HepG2 (cell line): ENCODE measurements around the gene REPIN1. TPM values are rescaled to one million over a fixed set of nuclear protein-coding genes. Genes with fewer than 3 reads are reported as not detected.

Experiments used
- ARNT2 ChIP-seq: sonication (generic); formaldehyde crosslinking; IDR thresholded peaks from 2 replicates; pipeline ENCODE4 v1.8.0; 2022; ENCODE audit warnings: mild to moderate bottlenecking, low read depth, missing genetic modification reagents, moderate library complexity
- ATF7 ChIP-seq, 2 experiments: fragments of 450-650 bp in 1 of 2; sonication (generic) in 1 of 2; formaldehyde crosslinking in 1 of 2; IDR thresholded peaks; 2 replicates each; pipeline versions ENCODE4 v1.4.0 to v1.6.1; 2016 to 2020; ENCODE audit warnings: antibody characterized with exemption in 1 of 2, mild to moderate bottlenecking in 1 of 2, missing genetic modification reagents in 1 of 2
- CREB1 ChIP-seq, 2 experiments: fragments of 450-650 bp in 1 of 2; IDR thresholded peaks; 2 replicates each; pipeline ENCODE4 v1.6.1; 2016 to 2017; ENCODE audit warnings: control low read depth in 1 of 2, mild to moderate bottlenecking in 1 of 2, missing compliant biosample characterization in 1 of 2, missing genetic modification characterization in 1 of 2
- HMG20A ChIP-seq: IDR thresholded peaks from 2 replicates; pipeline ENCODE4 v1.6.1; 2016; ENCODE audit warnings: borderline replicate concordance
- KDM5A ChIP-seq: fragments of 200-600 bp; sonication (generic); IDR thresholded peaks from 2 replicates; pipeline ENCODE4 v1.7.0; 2018; ENCODE audit warnings: antibody characterized with exemption, mild to moderate bottlenecking, low read length, borderline replicate concordance
- MEIS1 ChIP-seq: sonication (generic); formaldehyde crosslinking; IDR thresholded peaks from 2 replicates; pipeline ENCODE4 v1.9.0; 2021; ENCODE audit warnings: mild to moderate bottlenecking, missing genetic modification reagents, moderate library complexity, borderline replicate concordance
- SKI ChIP-seq: fragments of 450-650 bp; IDR thresholded peaks from one replicate; pipeline ENCODE4 v1.6.1; 2018; ENCODE audit warnings: mild to moderate bottlenecking; ENCODE audit not compliant: partially characterized antibody
- TSC22D2 ChIP-seq: sonication (generic); formaldehyde crosslinking; IDR thresholded peaks from 2 replicates; pipeline ENCODE4 v1.5.1; 2020; ENCODE audit warnings: missing genetic modification reagents, mild to moderate bottlenecking, borderline replicate concordance
- ZFP36 ChIP-seq: fragments of 150-350 bp; IDR thresholded peaks from 2 replicates; pipeline ENCODE4 v1.6.1; 2018; ENCODE audit warnings: borderline replicate concordance, low read length, low read depth; ENCODE audit not compliant: partially characterized antibody
- ZNF331 ChIP-seq: sonication (generic); formaldehyde crosslinking; IDR thresholded peaks from 2 replicates; pipeline ENCODE4 v1.4.0; 2020; ENCODE audit warnings: missing genetic modification reagents
- polyA plus RNA-seq, 8 experiments: library from polyadenylated mRNA; depleted of rRNA in 3 of 8; stranded (reverse) in 7 of 8; unstranded in 1 of 8; fragments of >200 nt; fragmentation: Illumina TruSeq in 4 of 8; extraction: Trizol in 4 of 8; gene quantifications; 2 replicates each; pipeline versions ENCODE4 v1.2.1 to v1.2.3, GENCODE V29; 2011 to 2016; ENCODE audit warnings: low read depth in 4 of 8, missing spikeins in 1 of 8, mixed read lengths in 1 of 8; ENCODE audit not compliant: insufficient read depth in 1 of 8
- total RNA-seq, 5 experiments: library from RNA; depleted of rRNA; stranded (reverse); fragments of >200 nt; fragmentation: Illumina TruSeq; extraction: Trizol; gene quantifications; 2 replicates each; pipeline ENCODE4 v1.2.3, GENCODE V29; 2016; ENCODE audit warnings: low read depth in 1 of 5
- TF ChIP-seq, protein P1 (sequence below): sonication (generic); formaldehyde crosslinking; IDR thresholded peaks from 2 replicates; pipeline ENCODE4 v1.5.0; 2020; ENCODE audit warnings: missing genetic modification reagents, mild to moderate bottlenecking, borderline replicate concordance
- TF ChIP-seq, protein P2 (sequence below): sonication (generic); formaldehyde crosslinking; IDR thresholded peaks from 2 replicates; pipeline ENCODE4 v1.8.1; 2022; ENCODE audit warnings: low read depth, mild to moderate bottlenecking, missing genetic modification reagents
- TF ChIP-seq, protein P3 (sequence below): sonication (generic); formaldehyde crosslinking; IDR thresholded peaks from 2 replicates; pipeline ENCODE4 v1.4.0; 2020; ENCODE audit warnings: missing genetic modification reagents
- TF ChIP-seq, protein P4 (sequence below): sonication (generic); formaldehyde crosslinking; IDR thresholded peaks from 2 replicates; pipeline ENCODE4 v1.4.0; 2020; ENCODE audit warnings: missing genetic modification reagents
- TF ChIP-seq, protein P5 (sequence below): sonication (generic); formaldehyde crosslinking; IDR thresholded peaks from 2 replicates; pipeline ENCODE4 v1.4.0; 2020; ENCODE audit warnings: missing genetic modification reagents

REPIN1 gene
- total and polyA plus RNA-seq, 2 of the 13 experiments (the other 11 are each of a cell fraction or from before 2014, with no cell fraction given) = 69.9 to 108 TPM

DNA sequence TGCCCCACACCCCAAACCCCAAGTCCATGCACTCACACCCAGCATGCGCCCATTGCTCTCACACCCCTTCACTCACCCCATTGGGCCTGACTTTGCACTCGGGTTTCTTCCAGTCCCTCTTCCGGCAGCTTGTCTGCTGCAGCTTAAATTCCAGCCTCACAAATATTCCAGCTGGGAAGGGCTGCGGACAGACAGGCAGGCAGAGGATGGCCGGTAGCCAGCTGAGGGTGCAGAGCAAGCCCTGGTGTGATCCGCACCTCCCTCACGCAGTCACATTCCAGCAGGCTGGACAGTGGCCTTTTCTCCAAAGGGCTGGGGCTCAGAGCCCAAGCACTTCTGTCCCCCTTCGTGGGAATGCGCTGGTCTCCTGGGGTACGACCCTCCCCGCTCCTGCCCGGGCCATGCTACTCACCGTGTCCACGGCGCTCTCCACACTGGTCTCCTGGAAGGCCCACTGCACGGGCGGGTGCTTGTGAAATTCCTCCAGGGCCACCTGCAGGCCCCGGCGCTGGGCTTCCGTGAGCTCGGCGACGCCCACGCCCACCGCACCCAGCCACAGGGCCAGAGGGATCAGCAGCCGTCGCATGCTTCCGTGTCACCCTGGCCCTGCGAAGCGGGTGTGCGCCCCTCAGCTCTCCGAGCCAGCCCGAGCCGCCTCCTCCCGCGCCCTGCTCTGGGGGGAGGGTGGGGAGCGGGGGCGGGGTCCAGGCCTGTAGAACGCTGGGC is 28.4 kb upstream of the REPIN1 start (continued):
- TF ChIP-seq, protein P1, sequence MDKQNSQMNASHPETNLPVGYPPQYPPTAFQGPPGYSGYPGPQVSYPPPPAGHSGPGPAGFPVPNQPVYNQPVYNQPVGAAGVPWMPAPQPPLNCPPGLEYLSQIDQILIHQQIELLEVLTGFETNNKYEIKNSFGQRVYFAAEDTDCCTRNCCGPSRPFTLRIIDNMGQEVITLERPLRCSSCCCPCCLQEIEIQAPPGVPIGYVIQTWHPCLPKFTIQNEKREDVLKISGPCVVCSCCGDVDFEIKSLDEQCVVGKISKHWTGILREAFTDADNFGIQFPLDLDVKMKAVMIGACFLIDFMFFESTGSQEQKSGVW (CRISPR knock-in tag) = no peak
- no peak for TF ChIP-seq CREB1 (IDR thresholded peaks at IDR 0.05)
- TF ChIP-seq CREB1 (CRISPR knock-in tag; IDR thresholded peaks at IDR 0.05) = no peak
- no peak for TF ChIP-seq ARNT2 (CRISPR knock-in tag)
- no peak for TF ChIP-seq MEIS1 (CRISPR knock-in tag)
- TF ChIP-seq SKI = no peak
- no peak for TF ChIP-seq ZFP36
- TF ChIP-seq, protein P2, sequence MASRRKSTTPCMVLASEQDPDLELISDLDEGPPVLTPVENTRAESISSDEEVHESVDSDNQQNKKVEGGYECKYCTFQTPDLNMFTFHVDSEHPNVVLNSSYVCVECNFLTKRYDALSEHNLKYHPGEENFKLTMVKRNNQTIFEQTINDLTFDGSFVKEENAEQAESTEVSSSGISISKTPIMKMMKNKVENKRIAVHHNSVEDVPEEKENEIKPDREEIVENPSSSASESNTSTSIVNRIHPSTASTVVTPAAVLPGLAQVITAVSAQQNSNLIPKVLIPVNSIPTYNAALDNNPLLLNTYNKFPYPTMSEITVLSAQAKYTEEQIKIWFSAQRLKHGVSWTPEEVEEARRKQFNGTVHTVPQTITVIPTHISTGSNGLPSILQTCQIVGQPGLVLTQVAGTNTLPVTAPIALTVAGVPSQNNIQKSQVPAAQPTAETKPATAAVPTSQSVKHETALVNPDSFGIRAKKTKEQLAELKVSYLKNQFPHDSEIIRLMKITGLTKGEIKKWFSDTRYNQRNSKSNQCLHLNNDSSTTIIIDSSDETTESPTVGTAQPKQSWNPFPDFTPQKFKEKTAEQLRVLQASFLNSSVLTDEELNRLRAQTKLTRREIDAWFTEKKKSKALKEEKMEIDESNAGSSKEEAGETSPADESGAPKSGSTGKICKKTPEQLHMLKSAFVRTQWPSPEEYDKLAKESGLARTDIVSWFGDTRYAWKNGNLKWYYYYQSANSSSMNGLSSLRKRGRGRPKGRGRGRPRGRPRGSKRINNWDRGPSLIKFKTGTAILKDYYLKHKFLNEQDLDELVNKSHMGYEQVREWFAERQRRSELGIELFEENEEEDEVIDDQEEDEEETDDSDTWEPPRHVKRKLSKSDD (CRISPR knock-in tag) = no peak
- TF ChIP-seq TSC22D2 (CRISPR knock-in tag) = no peak
- TF ChIP-seq, protein P3, sequence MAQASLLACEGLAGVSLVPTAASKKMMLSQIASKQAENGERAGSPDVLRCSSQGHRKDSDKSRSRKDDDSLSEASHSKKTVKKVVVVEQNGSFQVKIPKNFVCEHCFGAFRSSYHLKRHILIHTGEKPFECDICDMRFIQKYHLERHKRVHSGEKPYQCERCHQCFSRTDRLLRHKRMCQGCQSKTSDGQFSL (CRISPR knock-in tag) = no peak
- TF ChIP-seq HMG20A (CRISPR knock-in tag) = no peak
- TF ChIP-seq, protein P4, sequence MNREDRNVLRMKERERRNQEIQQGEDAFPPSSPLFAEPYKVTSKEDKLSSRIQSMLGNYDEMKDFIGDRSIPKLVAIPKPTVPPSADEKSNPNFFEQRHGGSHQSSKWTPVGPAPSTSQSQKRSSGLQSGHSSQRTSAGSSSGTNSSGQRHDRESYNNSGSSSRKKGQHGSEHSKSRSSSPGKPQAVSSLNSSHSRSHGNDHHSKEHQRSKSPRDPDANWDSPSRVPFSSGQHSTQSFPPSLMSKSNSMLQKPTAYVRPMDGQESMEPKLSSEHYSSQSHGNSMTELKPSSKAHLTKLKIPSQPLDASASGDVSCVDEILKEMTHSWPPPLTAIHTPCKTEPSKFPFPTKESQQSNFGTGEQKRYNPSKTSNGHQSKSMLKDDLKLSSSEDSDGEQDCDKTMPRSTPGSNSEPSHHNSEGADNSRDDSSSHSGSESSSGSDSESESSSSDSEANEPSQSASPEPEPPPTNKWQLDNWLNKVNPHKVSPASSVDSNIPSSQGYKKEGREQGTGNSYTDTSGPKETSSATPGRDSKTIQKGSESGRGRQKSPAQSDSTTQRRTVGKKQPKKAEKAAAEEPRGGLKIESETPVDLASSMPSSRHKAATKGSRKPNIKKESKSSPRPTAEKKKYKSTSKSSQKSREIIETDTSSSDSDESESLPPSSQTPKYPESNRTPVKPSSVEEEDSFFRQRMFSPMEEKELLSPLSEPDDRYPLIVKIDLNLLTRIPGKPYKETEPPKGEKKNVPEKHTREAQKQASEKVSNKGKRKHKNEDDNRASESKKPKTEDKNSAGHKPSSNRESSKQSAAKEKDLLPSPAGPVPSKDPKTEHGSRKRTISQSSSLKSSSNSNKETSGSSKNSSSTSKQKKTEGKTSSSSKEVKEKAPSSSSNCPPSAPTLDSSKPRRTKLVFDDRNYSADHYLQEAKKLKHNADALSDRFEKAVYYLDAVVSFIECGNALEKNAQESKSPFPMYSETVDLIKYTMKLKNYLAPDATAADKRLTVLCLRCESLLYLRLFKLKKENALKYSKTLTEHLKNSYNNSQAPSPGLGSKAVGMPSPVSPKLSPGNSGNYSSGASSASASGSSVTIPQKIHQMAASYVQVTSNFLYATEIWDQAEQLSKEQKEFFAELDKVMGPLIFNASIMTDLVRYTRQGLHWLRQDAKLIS (CRISPR knock-in tag) = no peak
- TF ChIP-seq, protein P5, sequence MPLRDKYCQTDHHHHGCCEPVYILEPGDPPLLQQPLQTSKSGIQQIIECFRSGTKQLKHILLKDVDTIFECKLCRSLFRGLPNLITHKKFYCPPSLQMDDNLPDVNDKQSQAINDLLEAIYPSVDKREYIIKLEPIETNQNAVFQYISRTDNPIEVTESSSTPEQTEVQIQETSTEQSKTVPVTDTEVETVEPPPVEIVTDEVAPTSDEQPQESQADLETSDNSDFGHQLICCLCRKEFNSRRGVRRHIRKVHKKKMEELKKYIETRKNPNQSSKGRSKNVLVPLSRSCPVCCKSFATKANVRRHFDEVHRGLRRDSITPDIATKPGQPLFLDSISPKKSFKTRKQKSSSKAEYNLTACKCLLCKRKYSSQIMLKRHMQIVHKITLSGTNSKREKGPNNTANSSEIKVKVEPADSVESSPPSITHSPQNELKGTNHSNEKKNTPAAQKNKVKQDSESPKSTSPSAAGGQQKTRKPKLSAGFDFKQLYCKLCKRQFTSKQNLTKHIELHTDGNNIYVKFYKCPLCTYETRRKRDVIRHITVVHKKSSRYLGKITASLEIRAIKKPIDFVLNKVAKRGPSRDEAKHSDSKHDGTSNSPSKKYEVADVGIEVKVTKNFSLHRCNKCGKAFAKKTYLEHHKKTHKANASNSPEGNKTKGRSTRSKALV = no peak
- TF ChIP-seq KDM5A = no peak
- TF ChIP-seq ZNF331 (CRISPR knock-in tag) = no peak
- TF ChIP-seq ATF7 (IDR thresholded peaks at IDR 0.05) = no peak
- no peak for TF ChIP-seq ATF7 (CRISPR knock-in tag; IDR thresholded peaks at IDR 0.05)
